Calu3 (cell line): ENCODE results near the gene LRRC75A. TPM values are rescaled to one million over a fixed set of nuclear protein-coding genes. Genes with fewer than 3 reads are reported as not detected.

Experiments used
- BruUV-seq: library from RNA; stranded (reverse); fragments of 400-500 nt; replicated peaks from 2 replicates; lab custom pipeline; 2021; lab: Mats Ljungman, UMichigan
- CTCF ChIA-PET: fragments of 300-600 bp; sonication (Branson Sonifier 250); formaldehyde crosslinking; loops from one replicate; lab custom pipeline; 2022; ENCODE audit warnings: antibody characterized with exemption; lab: Charles Lee
- DNase-seq: peaks from one replicate; pipeline ENCODE4 v3.0.0; 2022
- H3K27ac Mint-ChIP-seq: one replicate; pipeline ENCODE4 v1.8.0; 2022; ENCODE audit warnings: mixed read lengths; ENCODE audit not compliant: unreplicated experiment
- H3K27me3 Mint-ChIP-seq: one replicate; pipeline ENCODE4 v1.8.0; 2022; ENCODE audit warnings: mixed read lengths; ENCODE audit not compliant: unreplicated experiment
- H3K36me3 Mint-ChIP-seq: one replicate; pipeline ENCODE4 v1.8.0; 2022; ENCODE audit warnings: mild to moderate bottlenecking, moderate library complexity, mixed read lengths; ENCODE audit not compliant: insufficient read depth, unreplicated experiment
- H3K4me1 Mint-ChIP-seq: one replicate; pipeline ENCODE4 v1.8.0; 2022; ENCODE audit warnings: mild to moderate bottlenecking, low read depth, mixed read lengths; ENCODE audit not compliant: unreplicated experiment
- H3K4me3 Mint-ChIP-seq: one replicate; pipeline ENCODE4 v1.8.0; 2022; ENCODE audit warnings: mild to moderate bottlenecking, low read depth, moderate library complexity, mixed read lengths; ENCODE audit not compliant: unreplicated experiment
- H3K9me3 Mint-ChIP-seq: one replicate; pipeline ENCODE4 v1.8.0; 2022; ENCODE audit warnings: low read depth, mixed read lengths; ENCODE audit not compliant: unreplicated experiment
- CTCF ChIP-seq: fragments of 200-600 bp; IDR thresholded peaks from one replicate; pipeline ENCODE4 v1.8.0; 2022; ENCODE audit warnings: antibody characterized with exemption; ENCODE audit not compliant: unreplicated experiment
- intact Hi-C: fragments of 100-400 bp; cut with micrococcal nuclease; formaldehyde crosslinking; loops from one replicate; pipeline ENCODE4 v1.10.0; 2022; ENCODE audit not compliant: unreplicated experiment
- total RNA-seq: library from RNA; stranded (reverse); gene quantifications from 2 replicates; pipeline ENCODE4 v1.2.3, GENCODE V29; 2022

LRRC75A gene
- total RNA-seq, 1 experiment from 2014 or later = 3.0 TPM

GRCh38 chr17:16459855-16460550, 32.0 kb downstream of the LRRC75A start:
- no peak overlapping the region for H3K27ac Mint-ChIP-seq
- no peaks in the 10 kb centered on the region for H3K9me3 Mint-ChIP-seq
- no peak for DNase-seq
- no TSS peak for BruUV-seq
- peaks cover 21% of the 10 kb centered on the region for H3K36me3 Mint-ChIP-seq
- H3K4me1 Mint-ChIP-seq = no peaks in the 10 kb centered on the region
- CTCF ChIA-PET = no interaction called here
- no peak for TF ChIP-seq CTCF
- no peaks in the 10 kb centered on the region for H3K27me3 Mint-ChIP-seq
- H3K4me3 Mint-ChIP-seq = no peak overlapping the region
- intact Hi-C loops = no loop called here

- CTCF ChIA-PET = interaction anchor here (0.6 kb wide), 1 partner anchor 377 kb away, joined by 6 read pairs; no protein-coding TSS in a partner anchor
- H3K4me1 Mint-ChIP-seq = no peaks in the 10 kb centered on the region
- H3K36me3 Mint-ChIP-seq = peaks cover 21% of the 10 kb centered on the region
- no peaks in the 10 kb centered on the region for H3K27me3 Mint-ChIP-seq
- TF ChIP-seq CTCF = no peak
- DNase-seq = no peak
- no TSS peak for BruUV-seq
- no peaks in the 10 kb centered on the region for H3K9me3 Mint-ChIP-seq
- no peak overlapping the region for H3K27ac Mint-ChIP-seq
- intact Hi-C loops = no loop called here
- no peak overlapping the region for H3K4me3 Mint-ChIP-seq
These were observed 32.7 kb downstream of the LRRC75A start for GRCh38 chr17:16459271-16459670.

- BruUV-seq = no TSS peak
- no peak for DNase-seq
These were observed 35.2 kb downstream of the LRRC75A start for GRCh38 chr17:16456742-16457316.

GRCh38 chr17:16455997-16456741, 35.8 kb downstream of the LRRC75A start:
- DNase-seq = no peak
- intact Hi-C loops = no loop called here
- CTCF ChIA-PET = no interaction called here
- Mint-ChIP-seq H3K4me1 (peaks cover 8% of the 10 kb centered on the region), H3K4me3 (no peak overlapping the region), H3K9me3 (no peaks in the 10 kb centered on the region), H3K27ac (no peak overlapping the region), H3K36me3 (peaks cover 21% of the 10 kb centered on the region), H3K27me3 (no peaks in the 10 kb centered on the region)
- TF ChIP-seq CTCF = no peak
- BruUV-seq = no TSS peak

More at GRCh38 chr17:16456742-16457316, 35.2 kb downstream of the LRRC75A start:
- Mint-ChIP-seq H3K4me1 (peaks cover 8% of the 10 kb centered on the region), H3K9me3 (no peaks in the 10 kb centered on the region), H3K27me3 (no peaks in the 10 kb centered on the region), H3K4me3 (no peak overlapping the region), H3K27ac (peak overlapping the region; percentile 18), H3K36me3 (peaks cover 21% of the 10 kb centered on the region)
- no peak for TF ChIP-seq CTCF
- intact Hi-C loops = no loop called here
- CTCF ChIA-PET = no interaction called here
